ENCODE measurements around the gene FBH1. TPM values are rescaled to one million over a fixed set of nuclear protein-coding genes. Genes with fewer than 3 reads are reported as not detected.

The FBH1 gene
- total and polyA plus RNA-seq, 2 experiments from 2014 or later: 62.5 to 90.8 TPM

GRCh38 chr10:5888351-5888750 is 1.7 kb upstream of the FBH1 start:
- H3K9me2 ChIP-seq (ENCODE audit: insufficient read depth): no peaks in the 10 kb centered on the region
- Mint-ChIP-seq H3K36me3 (ENCODE audit: low read depth) (peaks cover 39% of the 10 kb centered on the region), H3K27ac (no peak overlapping the region), H3K4me1 (peaks cover 30% of the 10 kb centered on the region), H3K4me3 (peak overlapping the region; percentile 96), H3K27me3 (ENCODE audit: insufficient read depth, low read depth, poor library complexity) (peaks cover 7% of the 10 kb centered on the region), H3K9me3 (no peaks in the 10 kb centered on the region)
- peaks cover 46% of the 10 kb centered on the region for H3K79me2 ChIP-seq (replicated peaks; ENCODE audit: insufficient read depth)
- TF ChIP-seq, protein P1, sequence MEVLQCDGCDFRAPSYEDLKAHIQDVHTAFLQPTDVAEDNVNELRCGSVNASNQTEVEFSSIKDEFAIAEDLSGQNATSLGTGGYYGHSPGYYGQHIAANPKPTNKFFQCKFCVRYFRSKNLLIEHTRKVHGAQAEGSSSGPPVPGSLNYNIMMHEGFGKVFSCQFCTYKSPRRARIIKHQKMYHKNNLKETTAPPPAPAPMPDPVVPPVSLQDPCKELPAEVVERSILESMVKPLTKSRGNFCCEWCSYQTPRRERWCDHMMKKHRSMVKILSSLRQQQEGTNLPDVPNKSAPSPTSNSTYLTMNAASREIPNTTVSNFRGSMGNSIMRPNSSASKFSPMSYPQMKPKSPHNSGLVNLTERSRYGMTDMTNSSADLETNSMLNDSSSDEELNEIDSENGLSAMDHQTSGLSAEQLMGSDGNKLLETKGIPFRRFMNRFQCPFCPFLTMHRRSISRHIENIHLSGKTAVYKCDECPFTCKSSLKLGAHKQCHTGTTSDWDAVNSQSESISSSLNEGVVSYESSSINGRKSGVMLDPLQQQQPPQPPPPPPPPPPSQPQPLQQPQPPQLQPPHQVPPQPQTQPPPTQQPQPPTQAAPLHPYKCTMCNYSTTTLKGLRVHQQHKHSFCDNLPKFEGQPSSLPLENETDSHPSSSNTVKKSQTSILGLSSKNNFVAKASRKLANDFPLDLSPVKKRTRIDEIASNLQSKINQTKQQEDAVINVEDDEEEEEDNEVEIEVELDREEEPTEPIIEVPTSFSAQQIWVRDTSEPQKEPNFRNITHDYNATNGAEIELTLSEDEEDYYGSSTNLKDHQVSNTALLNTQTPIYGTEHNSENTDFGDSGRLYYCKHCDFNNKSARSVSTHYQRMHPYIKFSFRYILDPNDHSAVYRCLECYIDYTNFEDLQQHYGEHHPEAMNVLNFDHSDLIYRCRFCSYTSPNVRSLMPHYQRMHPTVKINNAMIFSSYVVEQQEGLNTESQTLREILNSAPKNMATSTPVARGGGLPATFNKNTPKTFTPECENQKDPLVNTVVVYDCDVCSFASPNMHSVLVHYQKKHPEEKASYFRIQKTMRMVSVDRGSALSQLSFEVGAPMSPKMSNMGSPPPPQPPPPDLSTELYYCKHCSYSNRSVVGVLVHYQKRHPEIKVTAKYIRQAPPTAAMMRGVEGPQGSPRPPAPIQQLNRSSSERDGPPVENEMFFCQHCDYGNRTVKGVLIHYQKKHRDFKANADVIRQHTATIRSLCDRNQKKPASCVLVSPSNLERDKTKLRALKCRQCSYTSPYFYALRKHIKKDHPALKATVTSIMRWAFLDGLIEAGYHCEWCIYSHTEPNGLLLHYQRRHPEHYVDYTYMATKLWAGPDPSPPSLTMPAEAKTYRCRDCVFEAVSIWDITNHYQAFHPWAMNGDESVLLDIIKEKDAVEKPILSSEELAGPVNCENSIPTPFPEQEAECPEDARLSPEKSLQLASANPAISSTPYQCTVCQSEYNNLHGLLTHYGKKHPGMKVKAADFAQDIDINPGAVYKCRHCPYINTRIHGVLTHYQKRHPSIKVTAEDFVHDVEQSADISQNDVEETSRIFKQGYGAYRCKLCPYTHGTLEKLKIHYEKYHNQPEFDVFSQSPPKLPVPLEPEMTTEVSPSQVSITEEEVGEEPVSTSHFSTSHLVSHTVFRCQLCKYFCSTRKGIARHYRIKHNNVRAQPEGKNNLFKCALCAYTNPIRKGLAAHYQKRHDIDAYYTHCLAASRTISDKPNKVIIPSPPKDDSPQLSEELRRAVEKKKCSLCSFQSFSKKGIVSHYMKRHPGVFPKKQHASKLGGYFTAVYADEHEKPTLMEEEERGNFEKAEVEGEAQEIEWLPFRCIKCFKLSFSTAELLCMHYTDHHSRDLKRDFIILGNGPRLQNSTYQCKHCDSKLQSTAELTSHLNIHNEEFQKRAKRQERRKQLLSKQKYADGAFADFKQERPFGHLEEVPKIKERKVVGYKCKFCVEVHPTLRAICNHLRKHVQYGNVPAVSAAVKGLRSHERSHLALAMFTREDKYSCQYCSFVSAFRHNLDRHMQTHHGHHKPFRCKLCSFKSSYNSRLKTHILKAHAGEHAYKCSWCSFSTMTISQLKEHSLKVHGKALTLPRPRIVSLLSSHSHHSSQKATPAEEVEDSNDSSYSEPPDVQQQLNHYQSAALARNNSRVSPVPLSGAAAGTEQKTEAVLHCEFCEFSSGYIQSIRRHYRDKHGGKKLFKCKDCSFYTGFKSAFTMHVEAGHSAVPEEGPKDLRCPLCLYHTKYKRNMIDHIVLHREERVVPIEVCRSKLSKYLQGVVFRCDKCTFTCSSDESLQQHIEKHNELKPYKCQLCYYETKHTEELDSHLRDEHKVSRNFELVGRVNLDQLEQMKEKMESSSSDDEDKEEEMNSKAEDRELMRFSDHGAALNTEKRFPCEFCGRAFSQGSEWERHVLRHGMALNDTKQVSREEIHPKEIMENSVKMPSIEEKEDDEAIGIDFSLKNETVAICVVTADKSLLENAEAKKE (CRISPR knock-in tag; IDR thresholded peaks at IDR 0.05): no peak
- TF ChIP-seq CREB1 (CRISPR knock-in tag; IDR thresholded peaks at IDR 0.05; ENCODE audit: low read depth): no peak
- TF ChIP-seq REST (IDR thresholded peaks at IDR 0.05; ENCODE audit: unreplicated experiment): no peak
- no peak for TF ChIP-seq NANOG (IDR thresholded peaks at IDR 0.05; ENCODE audit: borderline replicate concordance)
- no peak for TF ChIP-seq EZH2phosphoT487 (IDR thresholded peaks at IDR 0.05; ENCODE audit: unreplicated experiment)
- TF ChIP-seq JUNB (IDR thresholded peaks at IDR 0.05; ENCODE audit: unreplicated experiment): no peak
- no peak for TF ChIP-seq ZNF331 (CRISPR knock-in tag; IDR thresholded peaks at IDR 0.05; ENCODE audit: low read depth)
- TF ChIP-seq ZNF114 (CRISPR knock-in tag; IDR thresholded peaks at IDR 0.05): no peak
- TF ChIP-seq STAT1 (IDR thresholded peaks at IDR 0.05; ENCODE audit: unreplicated experiment): no peak
- TF ChIP-seq POLR2AphosphoS5 (IDR thresholded peaks at IDR 0.05; ENCODE audit: low read depth): no peak
- TF ChIP-seq ETS1 (IDR thresholded peaks at IDR 0.05): no peak
- no peak for TF ChIP-seq EZH2 (IDR thresholded peaks at IDR 0.05; ENCODE audit: low read depth, unreplicated experiment)
- TF ChIP-seq, protein P2, sequence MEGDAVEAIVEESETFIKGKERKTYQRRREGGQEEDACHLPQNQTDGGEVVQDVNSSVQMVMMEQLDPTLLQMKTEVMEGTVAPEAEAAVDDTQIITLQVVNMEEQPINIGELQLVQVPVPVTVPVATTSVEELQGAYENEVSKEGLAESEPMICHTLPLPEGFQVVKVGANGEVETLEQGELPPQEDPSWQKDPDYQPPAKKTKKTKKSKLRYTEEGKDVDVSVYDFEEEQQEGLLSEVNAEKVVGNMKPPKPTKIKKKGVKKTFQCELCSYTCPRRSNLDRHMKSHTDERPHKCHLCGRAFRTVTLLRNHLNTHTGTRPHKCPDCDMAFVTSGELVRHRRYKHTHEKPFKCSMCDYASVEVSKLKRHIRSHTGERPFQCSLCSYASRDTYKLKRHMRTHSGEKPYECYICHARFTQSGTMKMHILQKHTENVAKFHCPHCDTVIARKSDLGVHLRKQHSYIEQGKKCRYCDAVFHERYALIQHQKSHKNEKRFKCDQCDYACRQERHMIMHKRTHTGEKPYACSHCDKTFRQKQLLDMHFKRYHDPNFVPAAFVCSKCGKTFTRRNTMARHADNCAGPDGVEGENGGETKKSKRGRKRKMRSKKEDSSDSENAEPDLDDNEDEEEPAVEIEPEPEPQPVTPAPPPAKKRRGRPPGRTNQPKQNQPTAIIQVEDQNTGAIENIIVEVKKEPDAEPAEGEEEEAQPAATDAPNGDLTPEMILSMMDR (conservative IDR thresholded peaks at IDR 0.05; ENCODE audit: low read depth in 2 of 2): no peak
- H3K4me3 ChIP-seq: peak overlapping the region; percentile 90
- peak overlapping the region; percentile 94 for H2AFZ ChIP-seq
- no peak for ATAC-seq
- peaks cover 13% of the 10 kb centered on the region for H3K4me1 ChIP-seq (ENCODE audit: insufficient read depth)
- H3K27me3 ChIP-seq (ENCODE audit: insufficient read depth): no peaks in the 10 kb centered on the region
- no peak for DNase-seq (ENCODE audit: low spot score)
- H3K27ac ChIP-seq (ENCODE audit: low read depth): no peak overlapping the region
- H3K4me2 ChIP-seq: peak overlapping the region; percentile 98
- peaks cover 33% of the 10 kb centered on the region for H4K20me1 ChIP-seq (replicated peaks; ENCODE audit: insufficient read depth)
- peaks cover 3% of the 10 kb centered on the region; the same call in 1 of the 2 replicates for H3F3A ChIP-seq (replicated peaks; ENCODE audit: low read depth)
- peaks cover 18% of the 10 kb centered on the region for H3K36me3 ChIP-seq (ENCODE audit: insufficient read depth)
